ENCODE measurements around the gene CSNK1G2. TPM values are rescaled to one million over a fixed set of nuclear protein-coding genes. Genes with fewer than 3 reads are reported as not detected.

The CSNK1G2 gene
- total and polyA plus RNA-seq, 2 experiments from 2014 or later, result 39.6 to 147 TPM

- no peak for TF ChIP-seq ZNF462 (CRISPR knock-in tag; IDR thresholded peaks at IDR 0.05)
- TF ChIP-seq EZH2phosphoT487 (IDR thresholded peaks at IDR 0.05; ENCODE audit: unreplicated experiment), result no peak
- TF ChIP-seq STAT1 (IDR thresholded peaks at IDR 0.05; ENCODE audit: unreplicated experiment), result no peak
- no peak for TF ChIP-seq EZH2 (IDR thresholded peaks at IDR 0.05; ENCODE audit: low read depth, unreplicated experiment)
- TF ChIP-seq NANOG (IDR thresholded peaks at IDR 0.05; ENCODE audit: borderline replicate concordance), result no peak
- TF ChIP-seq REST (IDR thresholded peaks at IDR 0.05; ENCODE audit: unreplicated experiment), result no peak
- TF ChIP-seq CREB1 (CRISPR knock-in tag; IDR thresholded peaks at IDR 0.05; ENCODE audit: low read depth), result no peak
- no peak for TF ChIP-seq ZNF331 (CRISPR knock-in tag; IDR thresholded peaks at IDR 0.05; ENCODE audit: low read depth)
- TF ChIP-seq ZNF114 (CRISPR knock-in tag; IDR thresholded peaks at IDR 0.05), result no peak
Measured at GRCh38 chr19:1902923-1903322, 38.0 kb upstream of the CSNK1G2 start (continued).

All from GM23338 (cell line).